Measurements from ENCODE around the gene NEK10.
"Not testable (repeated sequence)": the region's sequence is repeated elsewhere in the genome, so short reads cannot be mapped to it uniquely, and the experiment has no call there.

DNA sequence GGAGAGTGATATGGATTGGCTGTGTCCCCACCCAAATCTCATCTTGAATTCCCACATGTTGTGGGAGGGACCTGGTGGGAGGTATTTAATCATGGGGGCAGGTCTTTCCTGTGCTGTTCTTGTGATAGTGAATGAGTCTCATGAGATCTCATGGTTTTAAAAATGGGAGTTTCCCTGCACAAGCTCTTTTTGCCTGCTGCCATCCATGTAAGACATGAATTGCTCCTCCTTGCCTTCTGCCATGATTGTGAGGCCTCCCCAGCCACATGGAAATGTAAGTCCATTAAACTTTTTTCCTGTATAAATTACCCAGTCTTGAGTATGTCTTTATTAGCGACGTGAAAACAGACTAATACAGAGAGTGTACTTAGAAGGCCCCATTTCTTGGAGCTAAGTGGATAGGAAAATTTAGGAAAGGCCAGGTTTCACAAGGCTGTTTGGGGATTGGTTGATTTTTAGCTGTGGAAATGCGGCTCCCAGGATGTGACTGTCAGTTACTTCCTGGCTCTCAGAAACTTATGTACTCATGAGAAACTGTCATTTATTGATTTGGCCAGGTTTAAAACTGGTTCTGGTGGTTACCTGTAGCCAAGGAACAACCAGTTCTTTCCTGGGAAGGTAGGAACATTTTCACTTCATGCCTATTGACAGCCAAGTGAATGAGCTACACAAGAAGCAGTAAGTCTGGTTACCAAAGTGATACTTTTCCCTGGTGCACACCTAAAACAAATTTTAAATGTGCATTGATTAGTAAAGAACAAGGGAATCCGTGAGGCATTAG, 40.0 kb downstream of the NEK10 start:
- TF ChIP-seq, protein P1, sequence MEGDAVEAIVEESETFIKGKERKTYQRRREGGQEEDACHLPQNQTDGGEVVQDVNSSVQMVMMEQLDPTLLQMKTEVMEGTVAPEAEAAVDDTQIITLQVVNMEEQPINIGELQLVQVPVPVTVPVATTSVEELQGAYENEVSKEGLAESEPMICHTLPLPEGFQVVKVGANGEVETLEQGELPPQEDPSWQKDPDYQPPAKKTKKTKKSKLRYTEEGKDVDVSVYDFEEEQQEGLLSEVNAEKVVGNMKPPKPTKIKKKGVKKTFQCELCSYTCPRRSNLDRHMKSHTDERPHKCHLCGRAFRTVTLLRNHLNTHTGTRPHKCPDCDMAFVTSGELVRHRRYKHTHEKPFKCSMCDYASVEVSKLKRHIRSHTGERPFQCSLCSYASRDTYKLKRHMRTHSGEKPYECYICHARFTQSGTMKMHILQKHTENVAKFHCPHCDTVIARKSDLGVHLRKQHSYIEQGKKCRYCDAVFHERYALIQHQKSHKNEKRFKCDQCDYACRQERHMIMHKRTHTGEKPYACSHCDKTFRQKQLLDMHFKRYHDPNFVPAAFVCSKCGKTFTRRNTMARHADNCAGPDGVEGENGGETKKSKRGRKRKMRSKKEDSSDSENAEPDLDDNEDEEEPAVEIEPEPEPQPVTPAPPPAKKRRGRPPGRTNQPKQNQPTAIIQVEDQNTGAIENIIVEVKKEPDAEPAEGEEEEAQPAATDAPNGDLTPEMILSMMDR (IDR thresholded peaks at IDR 0.05 in 2 of 3, conservative IDR thresholded peaks at IDR 0.05 in 1 of 3; ENCODE audit: insufficient read depth in 2 of 3, low read depth in 1 of 3, low read length in 3 of 3): not testable (repeated sequence)
- TF ChIP-seq ZNF316 (IDR thresholded peaks at IDR 0.05); TEAD4 (IDR thresholded peaks at IDR 0.05; ENCODE audit: low read length); TEAD4 (CRISPR knock-in tag; IDR thresholded peaks at IDR 0.05; ENCODE audit: borderline replicate concordance); NBN (IDR thresholded peaks at IDR 0.05; ENCODE audit: low read depth); TEAD2 (tag; IDR thresholded peaks at IDR 0.05); SRF (CRISPR knock-in tag; IDR thresholded peaks at IDR 0.05); SIN3A (IDR thresholded peaks at IDR 0.05; ENCODE audit: borderline replicate concordance in 2 of 2, control insufficient read depth in 1 of 2, low read depth in 2 of 2, low read length in 2 of 2); PYGO2 (tag; IDR thresholded peaks at IDR 0.05): not testable (repeated sequence)
- TF ChIP-seq, protein P2, sequence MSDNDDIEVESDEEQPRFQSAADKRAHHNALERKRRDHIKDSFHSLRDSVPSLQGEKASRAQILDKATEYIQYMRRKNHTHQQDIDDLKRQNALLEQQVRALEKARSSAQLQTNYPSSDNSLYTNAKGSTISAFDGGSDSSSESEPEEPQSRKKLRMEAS (CRISPR knock-in tag; IDR thresholded peaks at IDR 0.05): not testable (repeated sequence)
